Activated naive CD8-positive, alpha-beta T cell treated with anti-CD3 and anti-CD28 coated beads, Interleukin-2, amount 50 U/mL, for 24 hours (primary cell): ENCODE data around the gene TSPAN3.
A peak's percentile ranks its signal among the peaks of the same experiment; 100 is the strongest.

Source experiments
- ATAC-seq: fragments of 150-1000 bp; cut with Tn5 transposase; one replicate; pipeline ENCODE4 v1.10.0; 2021
- DNase-seq: peaks from one replicate; pipeline ENCODE4 v3.0.0; 2021
- H3K27ac Mint-ChIP-seq: one replicate; pipeline ENCODE4 v1.8.0; 2021; ENCODE audit warnings: mild to moderate bottlenecking, mixed read lengths
- H3K27me3 Mint-ChIP-seq: one replicate; pipeline ENCODE4 v1.8.0; 2021; ENCODE audit warnings: mixed read lengths
- H3K36me3 Mint-ChIP-seq: one replicate; pipeline ENCODE4 v1.8.0; 2021; ENCODE audit warnings: low read depth, mixed read lengths
- H3K4me1 Mint-ChIP-seq: one replicate; pipeline ENCODE4 v1.8.0; 2021; ENCODE audit warnings: mixed read lengths
- H3K4me3 Mint-ChIP-seq: one replicate; pipeline ENCODE4 v1.8.0; 2021; ENCODE audit warnings: mild to moderate bottlenecking, moderate library complexity, mixed read lengths
- H3K9me3 Mint-ChIP-seq: one replicate; pipeline ENCODE4 v1.8.0; 2021; ENCODE audit warnings: mixed read lengths

TSPAN3 gene

DNA sequence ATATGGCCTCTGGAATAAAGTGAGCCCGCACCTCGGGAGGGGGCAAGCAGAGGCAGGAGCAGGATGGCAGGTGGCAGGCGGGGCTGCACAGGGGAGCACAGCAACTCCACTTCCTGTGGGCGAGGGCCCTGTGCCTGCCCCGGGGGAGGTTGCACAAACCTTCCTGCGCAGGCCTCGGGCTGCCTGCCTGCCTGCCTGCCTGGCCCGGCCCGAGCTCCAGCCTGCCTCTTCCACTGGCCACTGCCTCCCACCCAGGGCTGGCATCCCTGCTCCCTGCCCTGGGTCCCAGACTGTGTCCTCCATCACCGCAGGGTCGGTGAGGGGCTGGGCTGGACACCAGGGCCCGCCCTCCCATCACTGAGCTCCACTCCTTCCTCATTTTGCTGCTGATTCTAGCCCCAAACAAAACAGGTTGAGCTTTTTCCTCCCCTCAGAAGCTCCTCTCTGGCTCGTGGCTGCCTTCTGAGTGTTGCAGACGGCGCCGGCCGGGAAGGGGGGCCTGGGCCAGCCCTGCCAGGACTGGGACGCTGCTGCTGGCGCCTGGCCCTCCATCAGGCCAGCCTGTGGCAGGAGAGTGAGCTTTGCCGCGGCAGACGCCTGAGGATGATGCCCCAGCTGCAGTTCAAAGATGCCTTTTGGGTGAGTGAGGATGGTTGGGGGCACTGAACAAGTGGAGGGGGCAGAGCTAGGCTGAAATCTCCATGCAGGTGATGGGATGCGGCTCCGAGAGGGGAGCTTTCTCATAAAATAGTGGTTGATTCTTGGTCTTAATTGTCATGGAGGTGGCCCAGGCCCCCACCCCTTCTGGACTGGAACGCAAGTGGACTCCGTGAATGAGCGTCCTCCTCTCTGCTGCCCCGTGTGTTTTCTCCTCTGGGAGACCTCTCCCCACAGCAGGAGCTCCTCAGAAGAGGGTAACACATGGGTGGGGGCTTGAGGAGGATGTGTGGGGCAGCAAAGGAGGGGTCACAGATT lies 75.7 kb downstream of the TSPAN3 start, which contains the start of gene PSTPIP1:
PSTPIP1 (plus strand) TSS at position 156 of the 975 bp plus-strand sequence; CDS start at position 604, 448 bp downstream.
- Mint-ChIP-seq H3K36me3 (peaks cover 18% of the 10 kb centered on the region), H3K27me3 (no peaks in the 10 kb centered on the region), H3K4me1 (peaks cover 69% of the 10 kb centered on the region), H3K27ac (peak within 1 kb of the TSS; percentile 93), H3K4me3 (peak within 1 kb of the TSS; percentile 90), H3K9me3 (no peaks in the 10 kb centered on the region)
- ATAC-seq (peak; percentile 62), DNase-seq (peak; percentile 74)

DNA sequence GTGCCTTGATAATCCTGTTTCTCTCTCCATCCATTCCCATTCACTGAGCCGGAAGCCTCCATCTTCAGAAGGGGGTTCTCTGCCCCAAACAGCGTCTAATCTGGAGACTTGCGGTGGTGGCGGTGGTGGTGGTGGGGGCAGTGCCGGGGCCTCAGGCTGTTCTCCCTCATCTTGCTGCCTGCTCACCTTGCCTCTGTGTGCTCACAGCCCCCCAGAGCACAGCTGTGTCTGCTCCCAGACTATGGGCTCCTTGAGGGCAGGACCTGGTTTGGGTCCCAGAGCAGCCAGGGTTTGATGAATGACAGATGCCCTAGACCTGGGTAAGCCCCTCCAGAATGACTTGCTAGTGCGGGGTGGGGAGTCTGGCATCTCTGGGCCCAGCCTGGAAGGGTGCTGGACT lies 76.4 kb downstream of the TSPAN3 start:
- Mint-ChIP-seq H3K9me3 (no peaks in the 10 kb centered on the region), H3K36me3 (peaks cover 16% of the 10 kb centered on the region), H3K27ac (peak overlapping the region; percentile 93), H3K4me3 (peak overlapping the region; percentile 90), H3K27me3 (no peaks in the 10 kb centered on the region), H3K4me1 (peaks cover 66% of the 10 kb centered on the region)
- DNase-seq, result peak; percentile 30
- ATAC-seq, result peak; percentile 7

DNA sequence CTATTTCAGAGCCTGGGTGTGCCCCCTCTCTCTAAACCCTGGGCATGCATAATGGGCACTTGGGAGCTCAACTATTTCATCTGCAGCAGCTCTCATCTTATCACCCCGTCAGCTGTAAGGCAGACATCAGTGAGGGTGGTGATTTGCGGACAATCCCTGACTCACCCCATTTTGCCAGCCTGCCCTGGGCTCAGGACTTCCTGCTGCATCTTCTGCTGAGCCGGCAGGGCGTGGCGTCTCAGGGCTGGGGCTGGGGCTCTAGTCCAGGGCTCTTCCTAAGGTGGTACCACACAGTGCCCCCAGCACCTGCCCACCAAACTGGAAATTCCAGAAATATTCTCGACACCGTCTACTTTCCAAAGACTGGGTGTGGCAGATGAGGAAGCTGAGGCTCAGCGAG lies 76.9 kb downstream of the TSPAN3 start:
- no peaks in the 10 kb centered on the region for H3K9me3 Mint-ChIP-seq
- H3K4me1 Mint-ChIP-seq, result peaks cover 66% of the 10 kb centered on the region
- ATAC-seq, result peak; percentile 65
- no peaks in the 10 kb centered on the region for H3K27me3 Mint-ChIP-seq
- peak overlapping the region; percentile 90 for H3K4me3 Mint-ChIP-seq
- peak; percentile 74 for DNase-seq
- peak overlapping the region; percentile 93 for H3K27ac Mint-ChIP-seq
- peaks cover 11% of the 10 kb centered on the region for H3K36me3 Mint-ChIP-seq

DNA sequence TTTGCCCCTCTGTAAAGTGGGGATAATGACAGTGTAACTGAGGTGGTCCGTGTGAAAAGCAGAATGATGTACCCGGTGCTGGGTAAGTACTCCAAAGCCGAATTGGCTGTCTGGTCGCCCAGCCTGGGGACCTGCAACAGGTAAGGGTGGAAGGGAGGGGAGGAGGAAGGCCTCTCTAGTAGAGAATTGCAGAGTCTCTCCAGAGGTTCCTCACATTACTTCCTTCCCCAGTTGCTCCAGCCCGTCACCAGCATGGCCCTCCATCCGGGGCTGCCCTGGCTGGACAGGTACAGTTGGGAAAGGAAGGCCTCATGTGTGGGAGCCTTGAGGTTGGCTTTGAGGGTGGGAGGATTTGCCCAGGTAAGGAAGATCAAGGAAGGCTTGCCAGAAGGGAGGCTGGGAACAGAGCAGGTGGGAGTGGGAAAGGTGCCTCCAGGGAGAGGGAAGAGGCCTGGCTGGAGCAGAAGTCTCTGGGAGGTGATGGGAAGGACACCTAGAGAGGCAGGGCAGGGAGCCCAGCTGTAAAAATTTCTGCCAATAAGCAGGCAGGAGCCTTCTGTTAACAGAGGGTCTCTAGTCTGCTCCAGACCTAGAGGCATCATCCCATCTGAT lies 77.7 kb downstream of the TSPAN3 start:
- H3K27ac Mint-ChIP-seq, result peak overlapping the region; percentile 93
- H3K36me3 Mint-ChIP-seq, result peaks cover 4% of the 10 kb centered on the region
- no peak for ATAC-seq
- H3K4me3 Mint-ChIP-seq, result peak overlapping the region; percentile 90
- peaks cover 1% of the 10 kb centered on the region for H3K27me3 Mint-ChIP-seq
- peaks cover 66% of the 10 kb centered on the region for H3K4me1 Mint-ChIP-seq
- no peak for DNase-seq
- H3K9me3 Mint-ChIP-seq, result no peaks in the 10 kb centered on the region

DNA sequence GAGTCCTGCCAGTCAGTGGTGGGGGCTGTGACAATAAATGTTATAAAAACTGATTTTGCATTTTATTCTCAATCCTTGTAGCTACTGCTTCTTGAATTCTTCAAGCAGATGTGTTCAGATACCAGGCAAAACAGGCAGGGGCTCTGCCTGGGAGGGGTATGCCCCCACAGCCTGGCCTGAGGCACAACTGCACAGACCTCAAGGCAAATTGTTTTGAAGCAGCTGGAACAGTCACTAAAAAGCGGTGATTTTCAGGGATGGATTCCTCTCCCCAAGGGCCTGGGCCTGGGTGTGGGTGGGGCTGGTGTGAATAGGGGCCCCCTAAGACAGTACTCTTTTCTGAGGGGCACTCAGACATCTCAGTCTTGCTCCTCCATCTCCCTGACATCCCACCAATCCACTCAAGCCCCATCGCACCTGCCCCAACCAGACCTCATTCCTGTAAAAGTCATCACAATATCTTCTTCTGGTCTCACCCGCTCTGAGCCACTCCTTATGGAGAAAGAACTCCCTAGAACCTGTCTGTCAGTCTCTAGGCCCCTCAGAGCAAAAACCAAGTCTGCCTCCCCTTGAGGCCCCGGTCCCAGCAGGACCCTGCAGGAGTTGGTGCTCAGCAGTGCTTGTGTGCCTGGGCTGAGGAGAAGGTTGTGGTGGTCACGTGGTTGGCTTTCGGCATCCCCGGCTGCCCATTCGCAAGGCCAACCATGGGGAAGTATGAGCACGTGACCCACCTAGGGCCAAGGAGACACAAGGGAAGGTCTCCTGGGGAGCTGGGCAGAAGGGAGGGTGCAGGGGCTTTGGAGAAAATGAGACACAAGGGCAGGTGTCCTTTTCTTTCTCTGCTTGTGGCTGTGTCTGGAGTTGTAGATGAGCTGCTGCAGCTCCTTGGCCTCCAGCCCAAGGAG lies 78.9 kb downstream of the TSPAN3 start:
- Mint-ChIP-seq H3K9me3 (no peaks in the 10 kb centered on the region), H3K27me3 (peaks cover 1% of the 10 kb centered on the region), H3K4me3 (no peak overlapping the region), H3K4me1 (peaks cover 66% of the 10 kb centered on the region), H3K36me3 (no peaks in the 10 kb centered on the region), H3K27ac (peak overlapping the region; percentile 11)
- no peak for DNase-seq
- no peak for ATAC-seq
